Measurements from ENCODE around the gene CWC25. TPM values are rescaled to one million over a fixed set of nuclear protein-coding genes. Genes with fewer than 3 reads are reported as not detected.

CWC25 gene
- total RNA-seq, 1 experiment from 2014 or later, result 15.2 TPM

DNA sequence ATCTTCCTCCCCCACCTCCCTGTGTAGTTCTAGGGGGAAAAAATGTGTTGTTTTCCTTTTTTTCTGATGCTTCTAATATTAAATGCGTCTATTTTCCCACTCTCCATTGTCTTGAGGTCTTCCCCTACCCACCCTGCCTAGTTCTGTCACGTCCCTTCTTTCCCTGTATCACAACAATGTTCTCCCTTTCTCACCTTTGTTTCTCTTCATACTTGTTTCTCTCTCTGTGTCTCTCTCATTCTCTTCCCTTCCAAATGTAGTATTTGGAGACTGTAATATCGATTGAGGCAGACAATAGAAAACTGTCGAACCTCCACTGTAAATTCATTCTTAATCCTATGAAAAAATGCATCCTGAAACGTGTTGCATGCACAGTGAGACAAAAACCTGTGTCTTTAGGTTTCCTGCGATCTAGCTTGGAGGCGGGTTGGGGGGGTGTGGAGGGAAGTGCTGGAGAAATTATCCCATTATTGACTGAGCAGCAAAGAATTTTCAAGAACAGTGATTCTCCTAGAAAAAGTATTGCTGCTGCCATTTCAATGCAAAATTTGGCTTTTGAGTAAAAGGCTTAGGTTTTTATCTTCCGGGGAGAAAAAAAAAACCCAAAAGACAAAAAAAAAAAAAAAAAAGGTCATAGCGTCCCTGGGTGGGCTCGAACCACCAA lies 73.8 kb downstream of the CWC25 start:
- in situ Hi-C loops (cut with HindIII; ENCODE audit: low pct_unique_long_range_greater_than_20kb, low sequenced_read_pairs), result no loop called here
- DNase-seq (ENCODE audit: low read depth), result no peak

Other genes with a start within 250 kb of the CWC25 start
- gene SRCIN1, start 219.4 kb downstream of the CWC25 start, total RNA-seq (2014; rRNA removed; shearing (Covaris generic); ENCODE audit: low replicate concordance), result 2.3 and 5.5 TPM in 2 replicates
- gene EPOP, start 150.4 kb downstream of the CWC25 start, total RNA-seq (2014; rRNA removed; shearing (Covaris generic); ENCODE audit: low replicate concordance), result 14.1 and 20.4 TPM in 2 replicates
- gene MLLT6, start 120.0 kb downstream of the CWC25 start, total RNA-seq (2014; rRNA removed; shearing (Covaris generic); ENCODE audit: low replicate concordance), result 22.8 and 27.9 TPM in 2 replicates
- gene CISD3, start 95.0 kb downstream of the CWC25 start, total RNA-seq (2014; rRNA removed; shearing (Covaris generic); ENCODE audit: low replicate concordance), result 13.0 and 23.0 TPM in 2 replicates
- gene PCGF2, start 77.0 kb downstream of the CWC25 start, total RNA-seq (2014; rRNA removed; shearing (Covaris generic); ENCODE audit: low replicate concordance), result 0.88 and 7.0 TPM in 2 replicates
- 364 and 410 TPM in 2 replicates for gene PSMB3, start 72.6 kb downstream of the CWC25 start, total RNA-seq (2014; rRNA removed; shearing (Covaris generic); ENCODE audit: low replicate concordance)
- gene PIP4K2B, start 25.8 kb downstream of the CWC25 start, total RNA-seq (2014; rRNA removed; shearing (Covaris generic); ENCODE audit: low replicate concordance), result 50.6 and 89.8 TPM in 2 replicates
- 1,156 and 1,210 TPM in 2 replicates for gene RPL23, start 28.4 kb upstream of the CWC25 start, total RNA-seq (2014; rRNA removed; shearing (Covaris generic); ENCODE audit: low replicate concordance)
- 310 and 333 TPM in 2 replicates for gene LASP1, start 44.7 kb upstream of the CWC25 start, total RNA-seq (2014; rRNA removed; shearing (Covaris generic); ENCODE audit: low replicate concordance)
- gene FBXO47, start 142.1 kb upstream of the CWC25 start, total RNA-seq (2014; rRNA removed; shearing (Covaris generic); ENCODE audit: low replicate concordance), result not detected in 2 replicates